GM18520 (cell line): ENCODE results near the gene BCL11A.

ENCODE experiments used
- ATAC-seq: cut with Tn5 transposase; IDR thresholded peaks from one replicate; pipeline ENCODE4 v1.9.1; 2021; ENCODE audit not compliant: unreplicated experiment

Gene BCL11A

GRCh38 chr2:60469536-60470317 is 83.7 kb downstream of the BCL11A start:
- no peak for ATAC-seq

GRCh38 chr2:60468382-60469085 is 84.9 kb downstream of the BCL11A start:
- ATAC-seq = no peak

GRCh38 chr2:60466161-60466702 is 87.2 kb downstream of the BCL11A start:
- ATAC-seq = no peak

GRCh38 chr2:60465736-60466135 is 87.7 kb downstream of the BCL11A start:
- no peak for ATAC-seq

DNA sequence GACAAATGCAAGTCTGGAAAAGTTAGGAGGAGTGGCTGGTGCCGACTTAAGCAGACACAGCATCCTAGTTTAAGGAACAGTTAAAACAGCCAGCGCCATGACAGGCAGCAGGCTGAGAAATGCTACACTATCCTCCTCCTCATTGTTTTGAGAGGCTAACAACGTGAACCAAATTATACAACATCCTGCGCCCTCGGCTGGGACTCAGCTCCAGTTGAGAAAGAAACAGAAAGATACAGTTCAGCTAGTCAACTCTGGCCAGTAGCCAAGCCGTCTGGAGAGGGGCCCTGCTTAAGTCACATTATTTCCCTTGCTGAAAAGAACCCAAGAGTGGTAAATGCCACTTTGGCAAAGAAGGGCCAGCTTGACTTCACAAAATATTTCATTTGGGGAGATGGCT is 90.2 kb downstream of the BCL11A start:
- no peak for ATAC-seq

- ATAC-seq = no peak
These were observed 91.9 kb downstream of the BCL11A start for GRCh38 chr2:60461421-60462108.

GRCh38 chr2:60460577-60461420 is 92.7 kb downstream of the BCL11A start:
- ATAC-seq = no peak

- no peak for ATAC-seq
These were observed 93.6 kb downstream of the BCL11A start for GRCh38 chr2:60459851-60460250.

DNA sequence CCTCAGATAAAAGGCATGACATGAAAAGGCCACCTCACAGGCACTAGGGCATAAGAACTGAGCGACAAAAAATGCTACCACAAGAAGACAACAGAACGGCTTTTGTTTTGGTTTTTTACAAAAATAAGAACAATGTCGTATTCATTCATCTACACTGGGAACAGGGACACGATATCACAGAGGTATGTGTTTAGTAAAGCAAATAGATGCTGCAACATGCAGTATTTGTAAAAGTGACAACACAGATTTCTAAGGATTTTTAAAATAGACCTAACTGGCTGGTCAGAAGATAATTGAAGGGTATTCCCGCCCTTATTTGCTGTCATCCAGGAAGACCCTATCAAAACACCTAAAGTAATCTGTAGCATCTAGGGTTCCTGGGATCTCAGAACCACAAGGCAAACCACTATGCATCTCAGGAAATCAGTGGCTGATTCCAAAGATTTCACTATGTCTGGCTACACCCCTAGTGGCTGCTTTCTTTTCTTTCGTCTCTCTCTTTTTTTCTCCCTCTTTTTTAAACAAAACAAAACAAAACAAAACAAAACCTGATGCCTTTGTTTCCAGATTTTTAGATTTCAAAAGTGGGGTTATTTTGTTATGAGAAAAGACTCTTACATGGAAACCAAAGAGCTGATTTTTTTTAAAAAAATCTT is 97.2 kb downstream of the BCL11A start:
- no peak for ATAC-seq

- ATAC-seq = no peak
These were observed 99.6 kb downstream of the BCL11A start for GRCh38 chr2:60453872-60454271.

DNA sequence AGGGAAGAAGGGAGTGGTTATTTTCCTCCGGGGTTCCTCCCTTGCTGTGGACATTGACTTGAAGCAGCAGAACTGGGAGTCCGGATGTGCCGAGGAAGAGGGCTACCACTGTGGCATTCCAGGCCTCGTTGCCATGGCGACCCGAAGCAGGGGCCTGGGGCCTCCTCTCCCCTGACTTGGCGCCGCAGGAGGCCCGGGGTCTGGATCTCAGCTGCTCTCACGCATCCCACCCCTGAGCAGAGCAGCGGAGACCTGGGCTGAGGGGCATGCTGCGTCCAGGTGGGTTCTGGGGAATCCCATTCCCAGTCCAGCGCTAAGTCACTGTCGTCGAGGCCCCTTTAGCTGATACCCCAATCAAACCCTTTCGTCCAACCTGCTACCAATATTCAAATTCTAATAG is 100.2 kb downstream of the BCL11A start:
- ATAC-seq = no peak

- no peak for ATAC-seq
These were observed 103.0 kb downstream of the BCL11A start for GRCh38 chr2:60450488-60450887.

- ATAC-seq = no peak
These were observed 105.5 kb downstream of the BCL11A start for GRCh38 chr2:60447943-60448342.

DNA sequence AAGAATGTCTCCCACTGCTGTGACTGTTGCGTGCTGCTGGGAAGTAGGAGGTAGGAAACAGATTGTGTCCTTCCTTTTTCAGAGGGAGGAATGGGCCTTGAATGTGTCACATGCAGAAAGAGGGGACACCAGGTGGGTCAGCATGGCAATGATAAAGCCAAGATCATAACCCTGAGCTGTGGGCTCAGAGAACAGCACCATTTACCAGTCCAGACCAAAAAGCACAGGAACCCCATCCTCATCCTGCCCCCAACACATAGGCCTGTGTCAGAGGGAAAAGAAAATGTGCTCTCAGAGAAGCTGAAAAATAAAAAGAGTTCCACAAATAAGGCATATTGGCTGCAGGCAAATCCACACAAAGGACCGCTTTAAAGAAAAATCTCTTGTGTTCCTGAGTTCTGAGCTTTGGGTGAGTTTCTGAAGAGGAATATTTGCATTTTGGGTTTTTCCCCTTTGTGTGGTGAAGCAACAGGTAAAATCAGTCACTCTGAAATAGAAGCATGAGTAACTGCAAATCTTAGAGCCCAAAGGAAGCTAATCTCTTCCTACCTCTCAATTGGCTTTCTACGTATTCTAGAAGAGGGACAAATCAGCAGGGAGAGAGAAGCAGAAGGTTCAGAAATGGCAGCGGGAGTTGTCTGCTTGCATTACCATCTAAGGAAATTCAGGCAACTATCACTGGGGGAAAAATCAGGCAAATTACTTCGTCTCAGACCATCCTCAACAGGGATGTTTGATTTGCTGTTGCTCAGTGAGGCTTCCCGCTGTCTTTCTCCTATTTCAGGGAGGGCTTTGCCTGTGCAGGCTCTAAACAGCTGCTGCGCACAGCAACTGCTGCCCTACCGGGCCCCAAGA is 106.8 kb downstream of the BCL11A start:
- ATAC-seq = peak; percentile 97

- no peak for ATAC-seq
These were observed 107.7 kb downstream of the BCL11A start for GRCh38 chr2:60445684-60446179.

DNA sequence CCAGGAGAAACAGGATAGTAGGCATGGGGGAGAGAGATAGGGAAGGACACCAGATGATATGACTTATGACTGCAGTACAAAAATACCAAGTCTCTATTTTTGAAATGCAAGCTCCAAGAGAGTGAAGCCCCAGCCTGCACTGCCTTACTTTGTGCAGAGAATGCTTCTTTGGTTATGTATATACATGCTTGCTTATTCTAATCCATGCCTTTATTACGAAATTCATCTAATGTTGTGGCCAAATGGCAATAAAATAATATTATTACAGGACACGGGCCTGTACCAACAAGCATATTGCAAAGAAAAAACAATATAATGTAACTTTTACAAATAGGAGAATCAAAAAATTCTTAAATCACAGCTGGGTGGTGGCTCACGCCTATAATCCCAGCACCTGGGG is 110.8 kb downstream of the BCL11A start:
- ATAC-seq = no peak

GRCh38 chr2:60441800-60442199 is 111.7 kb downstream of the BCL11A start:
- ATAC-seq = no peak

DNA sequence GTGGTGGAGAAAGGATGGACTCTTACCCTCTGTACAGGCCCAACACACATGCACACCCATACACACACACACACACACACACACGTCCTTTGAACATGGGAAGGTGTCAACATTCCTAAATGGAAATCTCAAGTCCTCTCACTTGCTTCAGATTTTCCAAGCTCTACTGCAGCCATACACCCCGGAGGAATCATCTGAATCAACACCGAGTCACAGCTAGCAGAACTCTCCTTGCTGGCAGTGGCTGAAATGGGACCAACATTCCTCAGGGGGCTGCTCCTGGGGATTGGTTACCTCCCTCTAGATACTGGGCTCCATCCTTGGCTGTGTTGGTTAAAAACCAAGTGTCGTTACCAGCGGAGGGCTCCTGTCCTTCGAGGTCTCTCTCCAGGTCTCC is 112.7 kb downstream of the BCL11A start:
- ATAC-seq = no peak

DNA sequence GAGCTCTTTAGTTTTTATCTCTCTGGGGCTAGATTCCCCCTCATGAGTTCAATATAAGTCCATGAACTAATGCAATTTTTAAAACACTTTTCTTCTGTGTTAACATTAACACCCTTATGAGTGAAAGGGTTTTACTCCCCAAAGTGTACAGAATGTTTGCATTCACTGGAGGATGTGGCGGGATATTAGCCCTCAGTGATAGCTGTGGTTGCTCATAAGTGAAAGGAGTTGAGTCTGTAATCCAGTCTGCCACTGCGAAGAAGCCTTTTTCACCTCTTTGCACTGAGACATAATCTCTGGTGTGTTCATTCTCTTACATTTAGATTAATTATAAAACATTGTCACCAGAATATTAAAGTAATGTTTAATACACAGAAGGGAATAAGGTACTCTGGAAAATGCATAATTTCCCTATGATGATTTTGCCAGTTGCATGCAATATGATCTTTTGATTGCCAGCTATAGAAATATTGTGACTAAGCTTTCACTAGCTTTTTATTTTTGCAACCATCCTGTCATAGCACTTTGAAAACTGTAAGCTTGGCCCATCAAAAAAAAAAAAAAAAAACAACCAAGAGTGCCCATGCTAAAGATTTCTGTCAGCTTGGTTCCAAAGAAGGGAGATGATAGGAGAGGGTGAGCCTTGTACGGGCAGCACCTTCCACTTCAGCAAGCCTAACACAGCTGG is 113.2 kb downstream of the BCL11A start:
- no peak for ATAC-seq
